GM19395 (cell line): ENCODE measurements around the gene VPS37C.
"Not testable (repeated sequence)": the region's sequence is repeated elsewhere in the genome, so short reads cannot be mapped to it uniquely, and the experiment has no call there.

Source experiments
- ATAC-seq: cut with Tn5 transposase; IDR thresholded peaks from one replicate; pipeline ENCODE4 v1.9.1; 2021; ENCODE audit warnings: mild to moderate bottlenecking, moderate library complexity; ENCODE audit not compliant: unreplicated experiment

Gene VPS37C

GRCh38 chr11:61161190-61162091 lies at the start of gene VPS37C:
Gene VPS37C (minus strand): TSS chr11:61161426. CDS start chr11:61138829, 22,597 bp downstream.
- ATAC-seq, result peak; percentile 79

- ATAC-seq, result not testable (repeated sequence)
Observed at GRCh38 chr11:61210629-61211028, 49.4 kb upstream of the VPS37C start.

- ATAC-seq, result not testable (repeated sequence)
Observed at GRCh38 chr11:61207636-61208310, 46.5 kb upstream of the VPS37C start.

GRCh38 chr11:61204502-61205059 lies 43.4 kb upstream of the VPS37C start:
- not testable (repeated sequence) for ATAC-seq

GRCh38 chr11:61203873-61204272 lies 42.6 kb upstream of the VPS37C start:
- not testable (repeated sequence) for ATAC-seq

- not testable (repeated sequence) for ATAC-seq
Observed at GRCh38 chr11:61202950-61203746, 41.9 kb upstream of the VPS37C start, which contains the start of gene PGA3. Gene PGA3 (plus strand): TSS chr11:61203515. CDS start chr11:61203565, 50 bp downstream.

GRCh38 chr11:61201476-61201875 lies 40.2 kb upstream of the VPS37C start:
- no peak for ATAC-seq

- no peak for ATAC-seq
Observed at GRCh38 chr11:61198948-61199523, 37.8 kb upstream of the VPS37C start.

GRCh38 chr11:61198361-61198760 lies 37.1 kb upstream of the VPS37C start:
- ATAC-seq, result no peak

GRCh38 chr11:61195719-61196118 lies 34.5 kb upstream of the VPS37C start:
- no peak for ATAC-seq

- no peak for ATAC-seq
Observed at GRCh38 chr11:61194981-61195695, 33.9 kb upstream of the VPS37C start.

- no peak for ATAC-seq
Observed at GRCh38 chr11:61194169-61194671, 33.0 kb upstream of the VPS37C start.

- no peak for ATAC-seq
Observed at GRCh38 chr11:61193596-61193995, 32.4 kb upstream of the VPS37C start.

GRCh38 chr11:61189933-61190332 lies 28.7 kb upstream of the VPS37C start:
- no peak for ATAC-seq

- ATAC-seq, result no peak
Observed at GRCh38 chr11:61187505-61188130, 26.4 kb upstream of the VPS37C start.

- ATAC-seq, result no peak
Observed at GRCh38 chr11:61186504-61186903, 25.3 kb upstream of the VPS37C start.

GRCh38 chr11:61183645-61184044 lies 22.4 kb upstream of the VPS37C start:
- ATAC-seq, result no peak

GRCh38 chr11:61181489-61181888 lies 20.3 kb upstream of the VPS37C start:
- no peak for ATAC-seq

- not testable (repeated sequence) for ATAC-seq
Observed at GRCh38 chr11:61180205-61180604, 19.0 kb upstream of the VPS37C start.
